HL-60/S4 treated with retinoic acid at 250 ng/mL for 4 days and 3 days (cell line): Measurements from ENCODE around the gene FES.
"Not testable (repeated sequence)": the region's sequence is repeated elsewhere in the genome, so short reads cannot be mapped to it uniquely, and the experiment has no call there.

Source experiments
- in situ Hi-C: fragments of 300-500 bp; cut with MboI; formaldehyde crosslinking; loops from 2 replicates; pipeline ENCODE4 v1.7.0; 2022; ENCODE audit warnings: low sequenced_read_pairs

The FES gene

DNA sequence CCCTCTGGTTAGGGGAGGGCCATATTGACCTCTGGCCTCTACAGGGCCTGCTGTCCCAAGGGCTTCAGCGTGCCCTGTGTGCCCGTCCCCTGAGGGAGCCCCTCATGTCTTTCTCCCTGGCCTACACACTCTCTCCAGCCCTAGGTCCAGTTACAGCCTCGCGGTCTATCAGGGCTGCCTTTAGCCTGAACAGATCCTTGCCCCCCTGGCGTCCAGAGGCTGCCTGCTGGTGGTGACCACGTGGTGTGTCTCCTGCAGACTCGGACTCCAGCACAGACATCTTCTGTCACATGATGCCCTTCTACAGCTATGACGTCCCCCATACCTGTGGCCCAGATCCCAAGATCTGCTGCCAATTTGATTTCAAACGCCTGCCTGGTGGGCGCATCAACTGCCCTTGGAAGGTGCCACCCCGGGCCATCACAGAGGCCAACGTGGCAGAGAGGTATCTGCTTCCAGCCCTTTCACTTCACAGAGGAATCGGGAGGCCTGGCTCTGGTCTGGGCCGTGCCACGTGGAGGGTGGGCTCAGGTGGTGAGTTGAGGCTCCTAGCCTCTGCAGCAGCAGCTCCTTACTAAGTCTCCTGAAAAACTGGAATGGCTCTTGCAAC is 22.9 kb downstream of the FES start:
- in situ Hi-C loops: no loop called here

DNA sequence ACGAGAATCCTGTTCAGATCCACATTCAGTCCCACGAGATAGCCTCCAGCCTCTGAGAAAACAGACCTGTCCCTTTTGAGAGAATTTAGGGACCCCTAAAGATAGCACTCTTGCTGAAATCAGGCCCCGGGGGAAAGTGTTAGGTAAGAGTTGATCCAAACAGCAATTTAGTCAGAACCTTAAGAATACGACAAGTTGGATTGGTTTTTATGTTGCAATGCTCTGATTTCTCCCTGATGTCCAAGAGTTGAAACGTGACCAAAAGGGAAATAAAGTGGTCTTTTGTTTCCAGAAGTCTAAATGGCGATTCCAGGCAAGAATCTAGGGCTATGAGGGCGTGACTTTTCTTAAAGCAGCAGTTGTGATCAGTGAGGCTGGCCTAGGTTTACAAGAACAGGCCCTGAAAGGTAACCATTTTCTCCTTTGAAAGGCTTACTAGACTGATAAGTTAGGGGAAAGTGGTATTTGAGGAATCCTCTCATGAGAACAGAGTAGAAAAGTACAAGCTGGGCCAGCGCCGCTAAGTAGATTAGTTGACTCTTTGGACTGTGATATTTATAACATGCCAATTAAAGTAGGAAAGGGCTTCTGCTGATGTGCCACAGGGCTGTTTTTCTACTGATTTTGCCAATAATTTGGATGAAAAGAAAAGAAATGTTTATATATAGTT is 23.7 kb downstream of the FES start:
- in situ Hi-C loops: no loop called here

DNA sequence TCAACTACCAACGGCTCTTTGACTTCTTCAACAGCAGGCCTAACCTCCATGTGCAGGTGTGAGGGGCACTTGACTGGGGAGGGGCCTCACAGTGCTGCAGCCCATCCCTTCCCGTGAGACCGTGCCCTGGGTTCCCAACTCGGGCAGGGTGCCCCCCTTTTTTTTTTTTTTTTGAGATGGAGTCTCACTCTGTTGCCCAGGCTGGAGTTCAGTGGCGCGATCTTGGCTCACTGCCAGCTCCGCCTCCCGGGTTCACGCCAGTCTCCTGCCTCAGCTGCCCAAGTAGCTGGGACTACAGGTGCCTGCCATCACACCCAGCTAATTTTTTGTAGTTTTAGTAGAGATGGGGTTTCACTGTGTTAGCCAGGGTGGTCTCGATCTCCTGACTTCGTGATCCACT is 25.1 kb downstream of the FES start:
- in situ Hi-C loops: not testable (repeated sequence)

DNA sequence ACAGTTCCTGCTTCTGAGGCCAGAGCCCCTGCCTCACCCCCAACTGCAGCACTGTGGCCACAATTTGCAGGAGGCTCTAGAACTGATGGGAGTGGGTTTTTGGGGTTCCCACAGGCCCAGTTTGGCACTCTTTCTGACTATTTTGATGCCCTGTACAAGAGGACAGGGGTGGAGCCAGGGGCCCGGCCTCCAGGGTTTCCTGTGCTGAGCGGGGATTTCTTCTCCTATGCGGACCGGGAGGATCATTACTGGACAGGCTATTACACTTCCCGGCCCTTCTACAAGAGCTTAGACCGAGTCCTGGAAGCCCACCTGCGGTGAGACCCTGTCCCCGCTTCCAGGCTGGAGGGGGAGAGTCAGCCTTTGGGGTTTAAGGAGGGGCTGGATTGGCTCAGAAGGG is 25.7 kb downstream of the FES start:
- in situ Hi-C loops: no loop called here

DNA sequence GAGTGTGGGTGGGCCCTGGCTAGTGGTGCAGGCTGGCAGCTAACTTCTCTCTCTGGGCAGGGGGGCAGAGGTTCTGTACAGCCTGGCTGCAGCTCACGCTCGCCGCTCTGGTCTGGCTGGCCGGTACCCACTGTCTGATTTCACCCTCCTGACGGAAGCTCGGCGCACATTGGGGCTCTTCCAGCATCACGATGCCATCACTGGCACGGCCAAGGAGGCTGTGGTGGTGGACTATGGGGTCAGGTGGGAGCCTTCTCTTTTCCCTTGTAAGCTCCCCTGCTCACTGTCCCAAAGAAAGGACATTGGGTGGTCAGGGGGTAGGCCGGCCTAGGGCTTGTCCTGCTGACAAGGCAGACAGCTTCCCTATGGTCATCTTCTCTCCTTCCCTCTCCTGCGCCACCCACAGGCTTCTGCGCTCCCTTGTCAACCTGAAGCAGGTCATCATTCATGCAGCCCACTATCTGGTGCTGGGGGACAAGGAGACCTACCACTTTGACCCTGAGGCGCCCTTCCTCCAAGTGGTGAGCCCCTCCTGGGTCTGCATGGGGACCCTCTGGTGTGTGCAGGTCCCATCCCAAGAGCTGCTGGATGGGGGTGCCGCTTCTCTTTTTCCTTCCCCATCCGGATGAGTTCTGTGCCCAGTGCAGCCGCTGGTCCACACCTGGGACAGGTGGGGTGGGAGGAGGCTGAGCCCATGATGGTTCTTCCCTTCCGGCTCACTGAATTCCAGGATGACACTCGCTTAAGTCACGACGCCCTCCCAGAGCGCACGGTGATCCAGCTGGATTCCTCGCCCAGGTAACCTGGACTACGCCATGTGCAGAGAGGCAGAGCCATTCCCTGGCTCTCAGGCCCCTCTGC is 26.4 kb downstream of the FES start:
- in situ Hi-C loops: no loop called here

DNA sequence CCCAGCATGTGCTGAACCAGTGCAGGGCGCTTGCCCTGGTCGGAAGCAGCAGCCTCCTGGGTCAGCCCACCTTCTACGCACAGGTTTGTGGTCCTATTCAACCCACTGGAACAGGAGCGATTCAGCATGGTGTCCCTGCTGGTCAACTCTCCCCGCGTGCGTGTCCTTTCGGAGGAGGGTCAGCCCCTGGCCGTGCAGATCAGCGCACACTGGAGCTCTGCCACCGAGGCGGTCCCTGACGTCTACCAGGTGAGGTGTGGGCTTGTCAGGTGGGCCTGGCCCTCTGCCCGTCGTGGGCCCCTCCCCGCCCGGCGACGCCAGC is 27.0 kb downstream of the FES start:
- in situ Hi-C loops: no loop called here

DNA sequence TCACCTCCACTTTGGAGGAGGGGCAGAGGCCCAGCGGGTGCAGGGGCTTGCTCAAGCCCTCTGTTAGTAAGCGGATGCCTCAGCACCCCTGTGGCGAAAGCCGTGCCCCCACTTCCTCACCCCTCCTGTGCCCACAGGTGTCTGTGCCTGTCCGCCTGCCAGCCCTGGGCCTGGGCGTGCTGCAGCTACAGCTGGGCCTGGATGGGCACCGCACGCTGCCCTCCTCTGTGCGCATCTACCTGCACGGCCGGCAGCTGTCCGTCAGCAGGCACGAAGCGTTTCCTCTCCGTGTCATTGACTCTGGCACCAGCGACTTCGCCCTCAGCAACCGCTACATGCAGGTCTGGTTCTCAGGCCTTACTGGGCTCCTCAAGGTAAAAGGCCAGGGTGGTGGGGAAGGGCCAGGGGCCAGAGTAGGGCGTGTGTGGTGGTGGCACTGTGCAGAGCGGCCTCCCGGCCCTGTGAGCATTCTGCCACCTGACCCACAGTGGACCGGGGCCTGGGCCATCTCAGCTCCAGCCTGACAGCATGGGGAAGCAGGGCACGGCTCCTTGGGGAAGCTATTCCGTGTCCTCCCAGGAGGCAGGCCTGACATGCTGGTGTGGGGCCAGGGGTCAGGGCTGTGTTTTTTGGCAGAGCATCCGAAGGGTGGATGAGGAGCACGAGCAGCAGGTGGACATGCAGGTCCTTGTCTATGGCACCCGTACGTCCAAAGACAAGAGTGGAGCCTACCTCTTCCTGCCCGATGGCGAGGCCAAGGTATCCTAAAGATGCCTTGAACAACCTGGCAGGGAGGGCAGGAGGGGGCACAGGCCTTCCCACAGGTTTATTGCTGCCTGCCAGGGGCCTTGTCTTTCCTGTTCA is 27.8 kb downstream of the FES start:
- in situ Hi-C loops: no loop called here

DNA sequence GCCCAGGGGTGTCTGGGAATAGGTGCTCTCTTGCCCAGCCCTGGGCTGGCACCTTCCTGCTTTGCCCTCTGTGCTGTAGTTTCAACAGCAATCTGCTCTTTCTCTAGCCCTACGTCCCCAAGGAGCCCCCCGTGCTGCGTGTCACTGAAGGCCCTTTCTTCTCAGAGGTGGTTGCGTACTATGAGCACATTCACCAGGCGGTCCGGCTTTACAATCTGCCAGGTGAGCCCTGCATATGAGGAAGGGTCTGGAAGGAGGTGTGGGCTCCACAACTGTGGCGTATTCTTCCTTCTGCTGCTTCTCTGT is 28.4 kb downstream of the FES start:
- in situ Hi-C loops: no loop called here

DNA sequence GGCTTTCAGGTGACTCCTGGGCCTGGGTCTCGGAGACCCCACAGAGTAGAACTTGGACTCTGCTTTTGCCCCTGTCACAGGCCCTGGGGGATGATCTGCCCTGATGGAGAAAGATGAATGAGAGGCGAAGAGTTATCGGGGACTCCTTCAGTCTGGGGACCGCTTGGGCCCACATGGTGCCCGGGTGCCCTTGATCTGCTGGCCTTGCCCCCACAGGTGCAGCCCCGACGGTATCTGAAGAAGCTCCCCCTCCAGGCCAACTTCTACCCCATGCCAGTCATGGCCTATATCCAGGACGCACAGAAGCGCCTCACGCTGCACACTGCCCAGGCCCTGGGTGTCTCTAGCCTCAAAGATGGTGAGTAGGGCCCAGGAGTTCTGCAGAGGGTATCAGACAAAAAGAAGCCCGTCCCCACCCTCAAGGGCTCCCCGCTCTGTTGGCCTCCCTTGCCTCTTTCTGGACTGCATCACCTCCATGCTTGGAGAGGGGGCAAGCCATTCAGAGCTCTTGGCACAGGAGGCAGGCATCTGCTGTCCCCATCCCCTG is 29.2 kb downstream of the FES start:
- in situ Hi-C loops: no loop called here

DNA sequence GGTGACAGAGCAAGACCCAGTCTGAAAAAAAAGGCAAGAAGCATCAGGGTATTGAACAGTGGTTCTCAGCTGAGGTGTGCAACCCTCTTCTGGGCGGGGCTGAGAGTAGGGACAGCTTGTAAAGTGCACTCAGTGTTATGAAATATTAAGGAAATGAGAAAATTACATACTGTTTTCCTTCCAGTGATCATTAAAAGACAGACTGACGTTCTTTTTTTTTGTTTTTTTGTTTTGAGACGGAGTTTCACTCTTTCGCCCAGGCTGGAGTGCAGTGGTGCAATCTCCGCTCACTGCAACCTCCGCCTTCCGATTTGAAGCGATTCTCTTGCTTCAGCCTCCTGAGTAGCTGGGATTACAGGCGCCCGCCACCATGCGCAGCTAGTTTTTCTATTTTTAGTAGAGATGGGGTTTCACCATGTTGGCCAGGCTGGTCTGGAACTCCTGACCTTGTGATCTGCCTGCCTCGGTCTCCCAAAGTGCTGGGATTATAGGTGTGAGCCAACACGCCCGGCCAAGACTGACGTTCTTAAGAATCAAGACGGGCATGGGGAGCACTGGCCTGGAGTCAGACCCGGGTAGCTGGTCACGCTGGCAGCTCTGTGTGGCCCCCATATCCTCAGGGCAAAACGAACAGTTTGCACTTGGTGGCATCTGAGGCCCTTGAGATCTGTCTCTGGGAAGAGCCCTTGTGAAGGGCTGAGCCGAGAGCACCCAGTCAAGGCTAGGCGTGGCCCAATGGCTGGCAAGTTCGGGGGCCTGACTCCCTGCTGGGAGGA is 30.2 kb downstream of the FES start:
- in situ Hi-C loops: no loop called here

DNA sequence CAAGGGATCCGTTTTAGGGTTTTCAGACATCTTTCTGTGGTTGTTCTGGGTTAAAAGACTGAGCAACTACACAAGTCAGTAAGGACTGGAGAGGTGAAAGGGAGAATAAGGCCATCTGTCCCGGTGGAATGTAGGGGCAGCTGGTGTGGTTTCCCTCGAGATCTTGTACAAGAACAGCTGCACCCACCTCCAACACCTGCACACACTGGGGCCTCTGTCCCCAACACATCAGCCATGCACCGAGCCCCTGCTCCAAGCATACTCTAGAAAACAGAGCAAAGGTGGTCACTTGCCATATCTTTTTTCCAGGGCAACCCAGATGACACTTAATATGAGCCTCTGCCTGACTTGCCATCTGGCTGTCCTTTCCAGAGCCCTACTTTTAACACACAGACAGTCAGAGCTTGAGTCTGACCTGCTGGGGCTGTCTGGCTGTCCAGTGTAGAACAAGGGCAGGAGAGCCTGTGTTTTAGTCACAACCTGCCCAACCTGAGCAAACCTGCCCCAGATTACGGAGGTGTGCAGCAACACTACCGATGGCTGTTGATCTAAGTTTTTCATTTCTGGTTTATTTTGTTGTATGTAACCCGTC is 31.0 kb downstream of the FES start:
- in situ Hi-C loops: no loop called here

DNA sequence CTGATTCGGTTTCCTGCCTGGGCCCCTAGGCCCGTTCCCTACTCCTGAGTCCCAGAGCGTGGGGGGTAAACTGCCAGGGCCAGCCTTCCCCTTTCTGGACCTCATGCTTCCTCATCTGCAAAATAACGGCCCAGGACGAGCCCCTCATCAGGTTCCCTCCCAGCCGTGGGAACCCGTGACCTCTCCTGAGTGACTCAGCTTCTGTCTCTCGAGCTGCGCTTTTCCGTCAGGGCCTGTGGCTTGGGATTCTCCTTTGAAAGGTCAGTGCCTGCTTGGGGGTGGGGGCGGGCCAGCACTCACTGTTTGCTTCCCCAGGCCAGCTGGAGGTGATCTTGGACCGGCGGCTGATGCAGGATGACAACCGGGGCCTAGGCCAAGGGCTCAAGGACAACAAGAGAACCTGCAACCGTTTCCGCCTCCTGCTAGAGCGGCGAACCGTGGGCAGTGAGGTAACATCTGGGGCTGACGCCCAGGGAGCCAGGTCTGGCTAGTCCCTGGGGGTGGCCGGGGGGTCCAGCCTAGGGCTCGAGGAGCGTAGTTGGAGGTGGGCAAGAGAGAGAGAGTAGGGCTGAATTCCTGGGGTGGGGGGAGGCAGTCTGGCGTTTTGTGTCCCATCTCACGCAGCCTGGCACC is 31.6 kb downstream of the FES start:
- in situ Hi-C loops: no loop called here

DNA sequence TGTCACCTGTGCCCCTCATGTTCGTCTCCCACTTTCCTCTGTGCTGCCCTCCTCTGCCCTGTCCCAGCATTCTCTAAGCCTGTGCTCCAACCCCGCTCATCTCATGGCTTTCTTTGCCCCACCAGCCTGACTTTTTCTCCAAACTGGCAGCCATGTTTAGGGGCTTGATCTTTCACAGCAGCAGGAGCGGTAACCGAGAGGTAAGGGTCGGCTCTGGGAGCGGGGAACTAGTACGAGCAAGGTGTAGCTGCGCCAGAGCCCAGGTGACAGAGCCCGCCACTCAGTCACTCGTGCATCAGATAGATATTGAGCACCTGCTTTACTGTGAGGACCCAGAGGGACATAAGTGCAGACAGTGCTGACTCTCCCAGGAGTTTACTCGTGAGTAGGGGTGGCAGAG is 32.2 kb downstream of the FES start:
- in situ Hi-C loops: no loop called here

DNA sequence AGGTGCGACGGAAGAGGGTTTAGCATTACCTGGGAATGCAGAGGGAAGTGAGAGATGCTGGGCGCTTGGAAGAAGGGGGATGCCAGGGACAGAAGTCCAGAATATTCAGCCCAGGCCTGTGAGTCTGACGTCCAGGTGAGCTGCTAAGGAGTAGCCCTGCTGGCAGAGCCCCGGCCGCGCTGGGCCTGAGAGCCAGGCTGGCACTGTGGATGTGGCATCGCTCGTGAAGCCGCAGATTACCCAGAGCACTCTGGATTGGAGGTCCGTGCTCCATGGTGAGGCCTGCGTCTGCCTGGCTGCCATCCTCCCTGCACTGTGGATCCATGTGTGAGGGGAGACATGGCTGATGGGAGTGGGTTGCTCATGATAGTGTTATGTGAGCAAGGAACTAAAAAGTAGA is 33.3 kb downstream of the FES start:
- in situ Hi-C loops: no loop called here

DNA sequence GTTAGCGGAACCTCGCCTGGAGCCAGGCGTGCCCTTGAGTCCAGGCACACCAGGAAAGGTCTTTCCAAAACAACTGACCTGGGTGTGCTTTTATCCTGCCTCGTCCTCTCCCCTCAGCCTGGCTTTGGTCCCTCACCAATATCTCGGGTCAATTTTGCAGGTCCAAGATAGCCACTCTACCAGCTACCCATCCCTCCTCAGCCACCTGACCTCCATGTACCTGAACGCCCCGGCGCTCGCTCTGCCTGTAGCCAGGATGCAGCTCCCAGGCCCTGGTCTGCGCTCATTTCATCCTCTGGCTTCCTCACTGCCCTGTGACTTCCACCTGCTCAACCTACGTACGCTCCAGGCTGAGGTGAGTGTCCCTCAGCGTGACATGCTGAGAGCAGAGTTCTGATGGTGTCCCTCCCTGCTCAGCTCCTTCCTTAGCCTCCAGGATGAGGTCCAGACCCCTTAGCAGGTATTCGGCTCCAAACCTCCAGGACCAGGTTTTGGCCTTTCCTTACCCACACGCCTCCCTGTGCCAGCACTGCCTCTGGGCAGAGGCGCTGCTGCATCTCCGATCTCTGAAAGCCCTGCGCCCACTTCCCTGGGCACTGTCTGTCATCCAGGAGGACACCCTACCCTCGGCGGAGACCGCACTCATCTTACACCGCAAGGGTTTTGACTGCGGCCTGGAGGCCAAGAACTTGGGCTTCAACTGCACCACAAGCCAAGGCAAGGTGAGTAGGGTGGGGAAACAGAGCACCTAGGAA is 33.9 kb downstream of the FES start:
- in situ Hi-C loops: no loop called here

DNA sequence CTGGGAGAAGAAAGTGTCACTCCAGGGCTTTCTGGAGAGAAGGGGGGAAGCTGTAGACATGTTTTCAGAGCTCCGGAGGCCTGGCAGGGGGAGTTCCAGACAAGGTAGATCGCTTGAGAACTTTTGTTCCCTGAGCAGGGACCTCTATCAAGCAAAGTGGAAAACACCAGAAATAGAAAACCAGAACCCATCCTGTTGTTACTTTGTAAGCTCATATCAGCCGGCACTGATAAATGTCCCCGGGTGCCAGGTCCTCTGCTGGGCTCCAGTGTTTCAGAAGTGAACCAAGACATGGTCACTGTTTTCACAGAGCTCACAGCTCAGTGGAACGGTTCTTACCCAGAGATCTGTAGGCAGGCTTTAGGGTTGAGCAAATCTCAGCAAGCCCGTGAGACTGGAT is 34.5 kb downstream of the FES start:
- in situ Hi-C loops: no loop called here

DNA sequence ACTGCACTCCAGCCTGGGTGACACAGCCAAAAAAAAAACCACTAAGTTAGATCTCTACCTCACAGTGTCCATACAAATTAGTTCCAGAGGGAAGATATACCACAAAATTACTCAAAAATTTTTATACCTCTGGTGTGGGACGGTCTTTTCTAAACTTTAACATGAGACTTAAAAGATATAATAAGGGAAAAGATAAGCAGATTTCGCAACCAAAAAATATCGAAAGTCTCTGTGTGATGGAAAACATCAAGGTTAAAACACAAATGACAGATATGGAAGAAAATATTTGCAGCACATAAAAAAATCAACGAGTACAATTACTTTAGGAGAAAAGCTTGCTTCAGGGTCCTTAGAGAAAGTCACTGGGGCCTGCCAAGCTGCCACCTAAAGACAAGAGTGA is 37.6 kb downstream of the FES start:
- in situ Hi-C loops: no loop called here

DNA sequence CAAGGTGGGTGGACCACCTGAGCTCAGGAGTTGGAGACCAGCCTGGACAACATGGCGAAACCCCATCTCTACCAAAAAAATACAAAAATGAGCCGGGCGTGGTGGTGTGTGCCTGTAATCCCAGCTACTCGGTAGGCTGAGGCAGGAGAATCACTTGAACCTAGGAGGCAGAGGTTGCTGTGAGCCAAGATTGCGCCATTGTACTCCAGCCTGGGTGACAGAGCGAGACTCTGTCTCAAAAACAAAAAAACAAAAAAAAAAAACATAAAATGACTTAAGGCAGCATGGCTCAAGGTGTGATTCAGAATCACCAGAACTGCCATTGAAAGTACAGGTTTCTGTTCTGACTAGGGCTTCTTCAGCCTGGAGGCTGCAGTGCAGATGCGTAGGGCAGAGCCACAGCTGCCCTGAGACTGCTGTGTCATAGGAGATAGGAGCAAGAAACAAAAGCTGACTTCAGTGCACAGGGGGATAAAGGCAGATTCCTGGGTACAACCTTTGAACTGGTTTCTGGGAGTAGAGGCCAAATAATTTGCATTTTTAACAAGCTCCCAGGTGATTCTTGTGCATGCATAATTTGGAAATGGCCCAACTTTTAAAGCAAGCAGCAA is 38.5 kb downstream of the FES start:
- in situ Hi-C loops: not testable (repeated sequence)

DNA sequence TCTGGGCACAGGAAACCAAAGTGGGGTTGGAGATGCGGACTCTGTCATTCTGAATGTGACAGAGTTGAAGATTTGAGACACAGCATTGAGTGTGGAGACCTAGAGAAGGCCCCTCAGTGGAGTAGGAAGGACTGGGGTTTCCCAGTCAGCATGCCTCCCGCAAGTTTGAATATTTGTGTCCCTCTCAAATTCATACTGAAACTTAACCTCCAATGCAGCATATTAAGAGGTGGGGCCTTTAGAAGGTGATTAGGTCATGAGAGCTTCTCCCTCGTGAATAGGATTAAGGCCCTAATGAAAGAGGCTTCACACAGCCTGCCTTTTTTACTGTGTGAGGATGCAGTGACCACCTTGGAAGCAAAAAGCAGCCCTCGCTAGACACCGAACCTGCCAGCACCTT is 40.1 kb downstream of the FES start:
- in situ Hi-C loops: no loop called here
